ENCODE measurements around the gene RABGAP1L.

RABGAP1L gene

DNA sequence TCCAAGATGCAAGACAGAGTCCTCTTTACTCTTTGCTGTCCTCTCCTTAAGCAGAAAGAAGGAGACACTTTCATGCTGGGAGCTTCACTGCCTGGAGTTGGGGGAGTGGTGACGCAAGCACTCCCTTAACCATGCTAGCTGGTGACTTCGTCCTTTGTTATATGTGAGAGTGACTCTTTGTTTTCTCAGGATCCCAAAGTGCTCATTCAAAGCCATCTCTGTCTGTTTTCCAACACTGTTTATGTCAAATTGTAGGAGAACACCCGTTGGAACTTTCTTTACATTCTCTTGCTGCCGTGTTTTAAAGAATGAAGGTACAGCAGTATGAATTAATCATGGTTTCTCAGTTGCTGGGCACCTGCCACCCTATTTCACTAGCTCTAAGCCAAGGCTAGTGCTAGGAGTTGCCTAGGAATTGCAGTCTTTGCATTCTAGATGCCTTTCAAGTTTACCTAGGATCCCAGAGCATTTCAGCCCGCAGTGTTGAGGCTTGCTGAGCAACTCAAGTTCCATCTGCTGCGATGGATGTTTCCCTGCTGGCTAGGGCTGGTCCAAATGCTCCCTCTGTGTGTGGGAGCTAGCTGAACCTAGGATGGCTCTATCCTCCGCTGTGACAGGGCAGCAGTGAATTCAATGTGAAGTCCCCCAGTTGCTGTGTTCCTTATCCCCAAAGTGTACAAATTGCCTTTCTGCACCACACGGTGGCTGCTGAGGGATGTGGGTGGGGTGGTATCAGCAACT, 205.8 kb downstream of the RABGAP1L start:
- Histone ChIP-seq H3K36me3 (no peaks in the 10 kb centered on the region), H3K9me3 (no peaks in the 10 kb centered on the region), H3K4me3 (ENCODE audit: low read depth, low read length) (no peak overlapping the region), H3K4me1 (no peaks in the 10 kb centered on the region), H3K27me3 (no peaks in the 10 kb centered on the region)
- TF ChIP-seq, protein P1, sequence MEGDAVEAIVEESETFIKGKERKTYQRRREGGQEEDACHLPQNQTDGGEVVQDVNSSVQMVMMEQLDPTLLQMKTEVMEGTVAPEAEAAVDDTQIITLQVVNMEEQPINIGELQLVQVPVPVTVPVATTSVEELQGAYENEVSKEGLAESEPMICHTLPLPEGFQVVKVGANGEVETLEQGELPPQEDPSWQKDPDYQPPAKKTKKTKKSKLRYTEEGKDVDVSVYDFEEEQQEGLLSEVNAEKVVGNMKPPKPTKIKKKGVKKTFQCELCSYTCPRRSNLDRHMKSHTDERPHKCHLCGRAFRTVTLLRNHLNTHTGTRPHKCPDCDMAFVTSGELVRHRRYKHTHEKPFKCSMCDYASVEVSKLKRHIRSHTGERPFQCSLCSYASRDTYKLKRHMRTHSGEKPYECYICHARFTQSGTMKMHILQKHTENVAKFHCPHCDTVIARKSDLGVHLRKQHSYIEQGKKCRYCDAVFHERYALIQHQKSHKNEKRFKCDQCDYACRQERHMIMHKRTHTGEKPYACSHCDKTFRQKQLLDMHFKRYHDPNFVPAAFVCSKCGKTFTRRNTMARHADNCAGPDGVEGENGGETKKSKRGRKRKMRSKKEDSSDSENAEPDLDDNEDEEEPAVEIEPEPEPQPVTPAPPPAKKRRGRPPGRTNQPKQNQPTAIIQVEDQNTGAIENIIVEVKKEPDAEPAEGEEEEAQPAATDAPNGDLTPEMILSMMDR (IDR thresholded peaks at IDR 0.05; ENCODE audit: low read depth, low read length): no peak
- no peak for DNase-seq

DNA sequence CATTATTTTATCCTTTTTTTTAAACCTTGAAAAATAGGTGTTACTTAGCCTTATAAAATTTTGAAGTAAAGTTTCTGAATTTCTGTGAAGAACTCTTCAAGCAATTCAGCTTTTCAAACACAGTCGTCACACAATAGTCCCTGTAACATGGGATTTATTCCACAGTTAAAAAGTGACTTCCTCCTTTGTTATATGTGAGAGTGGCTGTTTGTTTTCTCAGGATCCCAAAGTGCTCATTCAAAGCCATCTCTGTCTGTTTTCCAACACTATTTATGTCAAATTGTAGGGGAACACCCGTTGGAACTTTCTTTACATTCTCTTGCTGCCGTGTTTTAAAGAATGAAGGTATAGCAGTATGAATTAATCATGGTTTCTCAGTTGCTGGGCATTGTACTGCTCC, 207.6 kb downstream of the RABGAP1L start:
- TF ChIP-seq, protein P1 (IDR thresholded peaks at IDR 0.05; ENCODE audit: low read depth, low read length): no peak
- H3K27me3 ChIP-seq: no peaks in the 10 kb centered on the region

DNA sequence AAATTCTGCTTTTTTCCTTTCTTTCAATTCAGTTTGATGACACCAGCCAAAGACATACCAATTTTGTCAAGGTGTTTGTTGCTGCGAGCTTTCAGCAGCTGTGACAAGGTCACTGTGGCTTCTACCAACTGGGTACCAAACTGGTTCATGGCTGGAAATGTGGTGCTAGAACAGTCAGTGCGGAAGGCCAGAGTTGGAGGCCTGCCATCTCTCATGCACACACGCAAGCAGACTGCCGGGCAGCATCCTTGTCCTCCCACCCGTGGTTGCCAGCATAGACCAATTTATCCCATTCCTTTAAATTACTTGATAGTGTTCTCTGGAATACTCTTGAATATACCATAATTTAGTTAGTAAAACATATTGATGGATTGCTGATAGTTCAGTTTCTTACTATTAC, 208.6 kb downstream of the RABGAP1L start:
- Histone ChIP-seq H3K4me3 (ENCODE audit: low read depth, low read length) (no peak overlapping the region), H3K27me3 (no peaks in the 10 kb centered on the region), H3K36me3 (no peaks in the 10 kb centered on the region), H3K4me1 (no peaks in the 10 kb centered on the region), H3K9me3 (no peaks in the 10 kb centered on the region)
- DNase-seq: no peak
- TF ChIP-seq, protein P1 (IDR thresholded peaks at IDR 0.05; ENCODE audit: low read depth, low read length): no peak

More for the DNA sequence above, 207.6 kb downstream of the RABGAP1L start:
- Histone ChIP-seq H3K9me3 (no peaks in the 10 kb centered on the region), H3K36me3 (no peaks in the 10 kb centered on the region), H3K4me3 (ENCODE audit: low read depth, low read length) (no peak overlapping the region), H3K4me1 (no peaks in the 10 kb centered on the region)
- DNase-seq: no peak

DNA sequence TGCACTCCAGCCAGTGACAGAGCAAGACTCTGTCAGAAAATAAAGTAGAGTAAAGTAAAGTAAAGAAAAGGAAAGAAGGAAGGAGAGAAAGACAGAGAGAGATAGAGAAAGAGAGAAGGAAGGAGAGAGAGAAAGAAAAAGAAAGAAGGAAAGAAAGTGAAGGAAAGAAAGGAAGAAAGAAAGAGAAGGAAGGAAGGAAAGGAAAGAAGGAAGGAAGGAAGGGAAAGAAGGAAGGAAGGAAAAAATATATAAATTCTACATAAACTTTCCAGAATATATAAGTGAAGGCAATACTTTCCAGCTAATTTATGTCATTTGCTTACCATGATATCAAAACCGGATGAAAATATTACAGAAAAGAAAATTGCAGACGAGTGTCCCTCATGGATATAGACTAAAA, 216.7 kb downstream of the RABGAP1L start:
- no peaks in the 10 kb centered on the region for H3K36me3 ChIP-seq

DNA sequence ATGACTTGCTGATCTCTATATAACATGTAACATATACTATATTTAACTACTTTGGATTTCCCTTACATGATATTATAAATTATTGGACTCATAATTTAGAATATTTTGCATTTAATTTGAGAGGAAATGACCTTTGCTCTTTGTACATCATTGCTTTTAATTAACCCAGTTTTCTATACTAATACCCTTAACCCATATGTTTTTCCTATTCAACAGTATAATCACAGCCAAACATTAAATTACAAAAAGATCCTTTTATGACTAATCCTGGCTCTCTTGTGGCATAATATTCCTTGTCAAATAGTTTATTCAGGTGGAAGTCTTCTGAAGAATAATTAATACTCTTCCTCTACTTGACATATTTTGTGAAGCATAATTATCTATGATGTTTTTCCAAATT, 232.4 kb downstream of the RABGAP1L start:
- Histone ChIP-seq H3K9me3 (no peaks in the 10 kb centered on the region), H3K36me3 (no peaks in the 10 kb centered on the region), H3K4me1 (no peaks in the 10 kb centered on the region), H3K27me3 (no peaks in the 10 kb centered on the region), H3K4me3 (ENCODE audit: low read depth, low read length) (no peak overlapping the region)
- TF ChIP-seq, protein P1 (IDR thresholded peaks at IDR 0.05; ENCODE audit: low read depth, low read length): no peak
- no peak for DNase-seq

More for the DNA sequence above, 216.7 kb downstream of the RABGAP1L start:
- TF ChIP-seq, protein P1 (IDR thresholded peaks at IDR 0.05; ENCODE audit: low read depth, low read length): no peak
- Histone ChIP-seq H3K27me3 (no peaks in the 10 kb centered on the region), H3K9me3 (no peaks in the 10 kb centered on the region), H3K4me1 (no peaks in the 10 kb centered on the region; the same call in 1 of the 2 replicates), H3K4me3 (ENCODE audit: low read depth, low read length) (no peak overlapping the region)
- no peak for DNase-seq

DNA sequence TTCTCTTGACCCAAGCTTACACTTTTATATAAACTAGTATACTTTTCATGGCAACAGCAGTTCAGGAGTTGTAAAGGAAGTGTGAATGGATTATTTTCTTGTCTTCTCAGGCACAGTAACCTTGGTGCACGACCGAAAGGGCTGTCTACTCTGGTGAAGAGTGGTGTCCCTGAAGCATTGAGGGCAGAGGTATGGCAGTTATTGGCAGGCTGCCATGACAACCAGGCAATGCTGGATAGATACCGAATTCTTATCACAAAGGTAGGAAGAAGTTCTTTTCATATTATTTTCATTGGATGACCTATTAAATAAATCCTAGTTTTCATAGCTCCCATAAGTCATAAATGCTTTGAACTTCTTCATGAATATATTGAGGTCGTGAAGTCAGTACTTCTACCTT, 234.6 kb downstream of the RABGAP1L start:
- no peaks in the 10 kb centered on the region for H3K9me3 ChIP-seq
- H3K4me3 ChIP-seq (ENCODE audit: low read depth, low read length): no peak overlapping the region
- H3K4me1 ChIP-seq: no peaks in the 10 kb centered on the region
- TF ChIP-seq, protein P1 (IDR thresholded peaks at IDR 0.05; ENCODE audit: low read depth, low read length): no peak
- no peaks in the 10 kb centered on the region for H3K27me3 ChIP-seq
- DNase-seq: peak; percentile 8
- no peaks in the 10 kb centered on the region for H3K36me3 ChIP-seq

All from BE2C (cell line).